ENCODE results near the gene CNPY1.

CNPY1 gene

DNA sequence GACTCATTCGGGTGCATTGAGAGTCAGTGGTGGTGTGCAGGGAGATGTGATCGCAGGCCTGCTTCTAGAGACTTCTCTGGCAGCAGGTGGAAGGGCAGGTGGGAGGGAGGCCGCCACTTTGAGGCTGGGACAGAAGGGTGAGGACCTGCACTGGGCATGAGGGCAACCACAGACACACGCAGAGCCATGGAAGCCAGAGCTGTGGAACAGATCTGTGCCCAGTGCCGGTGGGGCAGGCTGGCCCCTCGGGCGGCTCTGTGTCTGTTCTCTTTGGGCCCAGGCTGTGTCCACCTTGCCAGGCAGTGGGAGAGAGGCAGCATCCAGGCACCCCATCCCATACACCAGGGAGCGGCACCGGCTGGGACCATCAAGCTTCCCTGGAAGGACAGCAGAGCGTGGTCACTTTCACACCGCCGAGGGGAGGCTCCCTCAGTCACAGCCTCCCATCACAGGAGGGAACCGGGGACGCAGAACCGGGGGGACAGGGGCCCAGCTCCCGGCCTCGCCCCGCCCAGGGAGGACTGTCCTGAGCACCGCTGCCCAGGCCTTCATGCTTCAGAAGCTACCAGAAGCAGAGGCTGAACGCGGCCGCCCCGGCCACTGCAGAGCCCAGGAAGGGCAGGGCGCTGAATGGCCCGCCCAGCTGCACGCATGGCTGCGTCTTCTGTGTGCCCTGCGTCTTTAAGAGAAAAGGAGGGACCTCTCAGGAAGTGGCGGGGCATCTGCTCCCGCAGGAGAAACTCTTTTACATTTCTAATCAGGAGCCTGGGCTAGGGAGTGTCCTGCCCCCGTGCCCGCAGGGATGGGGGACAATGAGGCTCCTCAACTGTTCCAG is 56.3 kb downstream of the CNPY1 start:
- no peak overlapping the region for H3K27ac ChIP-seq
- TF ChIP-seq, protein P1, sequence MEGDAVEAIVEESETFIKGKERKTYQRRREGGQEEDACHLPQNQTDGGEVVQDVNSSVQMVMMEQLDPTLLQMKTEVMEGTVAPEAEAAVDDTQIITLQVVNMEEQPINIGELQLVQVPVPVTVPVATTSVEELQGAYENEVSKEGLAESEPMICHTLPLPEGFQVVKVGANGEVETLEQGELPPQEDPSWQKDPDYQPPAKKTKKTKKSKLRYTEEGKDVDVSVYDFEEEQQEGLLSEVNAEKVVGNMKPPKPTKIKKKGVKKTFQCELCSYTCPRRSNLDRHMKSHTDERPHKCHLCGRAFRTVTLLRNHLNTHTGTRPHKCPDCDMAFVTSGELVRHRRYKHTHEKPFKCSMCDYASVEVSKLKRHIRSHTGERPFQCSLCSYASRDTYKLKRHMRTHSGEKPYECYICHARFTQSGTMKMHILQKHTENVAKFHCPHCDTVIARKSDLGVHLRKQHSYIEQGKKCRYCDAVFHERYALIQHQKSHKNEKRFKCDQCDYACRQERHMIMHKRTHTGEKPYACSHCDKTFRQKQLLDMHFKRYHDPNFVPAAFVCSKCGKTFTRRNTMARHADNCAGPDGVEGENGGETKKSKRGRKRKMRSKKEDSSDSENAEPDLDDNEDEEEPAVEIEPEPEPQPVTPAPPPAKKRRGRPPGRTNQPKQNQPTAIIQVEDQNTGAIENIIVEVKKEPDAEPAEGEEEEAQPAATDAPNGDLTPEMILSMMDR (conservative IDR thresholded peaks at IDR 0.05): no peak
- no peak for TF ChIP-seq ZFX (IDR thresholded peaks at IDR 0.05)

DNA sequence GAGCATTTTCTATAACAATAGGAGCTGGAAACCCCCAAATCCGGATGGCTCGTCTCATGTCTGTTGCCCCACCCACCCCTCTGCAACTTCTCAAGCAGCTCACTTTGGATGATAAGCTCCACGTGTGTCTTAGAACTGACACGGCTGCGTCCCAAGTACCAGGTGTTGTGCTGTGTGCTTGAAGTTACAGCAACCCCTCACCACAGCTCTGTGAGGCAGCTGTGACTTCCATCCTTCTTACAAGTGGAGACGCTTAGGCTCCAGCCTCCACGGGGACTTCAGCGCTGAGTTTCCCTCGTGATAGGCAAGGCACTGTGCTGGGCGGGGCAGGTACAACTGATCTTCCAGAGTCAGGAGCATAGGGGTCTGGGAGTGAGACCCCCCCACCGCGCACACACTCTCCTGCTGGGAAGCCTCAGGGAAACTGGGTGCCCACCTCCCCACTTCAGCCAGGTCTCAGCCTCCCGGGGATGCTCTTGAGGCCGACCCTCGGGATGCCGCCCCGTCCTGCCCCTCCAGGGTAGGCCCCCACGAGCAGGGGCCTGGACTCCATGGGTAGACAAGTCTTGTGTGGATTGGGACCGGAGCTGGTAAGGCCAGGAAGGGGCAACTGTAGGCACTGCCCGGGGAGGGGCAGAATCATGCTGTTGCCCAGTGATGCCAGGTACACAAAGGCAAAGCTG is 57.1 kb downstream of the CNPY1 start:
- no peak overlapping the region for H3K27ac ChIP-seq
- no peak for TF ChIP-seq ZFX (IDR thresholded peaks at IDR 0.05)
- TF ChIP-seq, protein P1 (conservative IDR thresholded peaks at IDR 0.05): no peak

DNA sequence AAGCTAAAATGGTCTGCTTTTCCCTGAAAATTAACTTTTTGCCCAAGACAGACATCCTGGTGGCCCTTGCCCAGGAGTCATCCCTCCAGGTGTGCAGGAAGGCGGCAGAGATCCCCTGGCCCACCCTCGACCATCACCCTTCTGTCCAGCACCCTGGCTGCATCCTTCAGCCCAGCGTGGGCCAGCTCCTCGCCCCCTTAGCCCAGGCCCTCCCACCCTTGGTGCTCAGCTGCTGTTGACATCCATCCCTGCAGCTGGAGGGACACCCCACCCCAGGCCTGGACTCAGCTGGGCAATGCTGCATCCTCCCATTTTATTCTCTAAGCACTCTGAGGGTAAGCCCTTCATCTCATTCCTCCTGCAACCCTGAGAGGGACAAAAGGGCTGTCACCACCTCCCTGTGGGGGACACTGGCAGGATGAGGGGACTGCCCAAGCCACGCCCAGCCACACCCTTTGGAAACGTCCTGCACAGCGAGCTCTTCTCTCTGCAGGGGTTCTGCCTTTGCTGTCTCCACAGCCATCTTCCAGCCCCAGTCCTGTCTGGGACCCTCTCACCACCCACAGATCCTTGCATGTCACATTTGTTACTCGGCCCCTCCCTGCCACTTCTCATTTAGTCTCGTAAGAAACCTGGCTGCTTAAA is 57.8 kb downstream of the CNPY1 start:
- H3K27ac ChIP-seq: no peak overlapping the region
- TF ChIP-seq, protein P1 (conservative IDR thresholded peaks at IDR 0.05): no peak
- no peak for TF ChIP-seq ZFX (IDR thresholded peaks at IDR 0.05)

DNA sequence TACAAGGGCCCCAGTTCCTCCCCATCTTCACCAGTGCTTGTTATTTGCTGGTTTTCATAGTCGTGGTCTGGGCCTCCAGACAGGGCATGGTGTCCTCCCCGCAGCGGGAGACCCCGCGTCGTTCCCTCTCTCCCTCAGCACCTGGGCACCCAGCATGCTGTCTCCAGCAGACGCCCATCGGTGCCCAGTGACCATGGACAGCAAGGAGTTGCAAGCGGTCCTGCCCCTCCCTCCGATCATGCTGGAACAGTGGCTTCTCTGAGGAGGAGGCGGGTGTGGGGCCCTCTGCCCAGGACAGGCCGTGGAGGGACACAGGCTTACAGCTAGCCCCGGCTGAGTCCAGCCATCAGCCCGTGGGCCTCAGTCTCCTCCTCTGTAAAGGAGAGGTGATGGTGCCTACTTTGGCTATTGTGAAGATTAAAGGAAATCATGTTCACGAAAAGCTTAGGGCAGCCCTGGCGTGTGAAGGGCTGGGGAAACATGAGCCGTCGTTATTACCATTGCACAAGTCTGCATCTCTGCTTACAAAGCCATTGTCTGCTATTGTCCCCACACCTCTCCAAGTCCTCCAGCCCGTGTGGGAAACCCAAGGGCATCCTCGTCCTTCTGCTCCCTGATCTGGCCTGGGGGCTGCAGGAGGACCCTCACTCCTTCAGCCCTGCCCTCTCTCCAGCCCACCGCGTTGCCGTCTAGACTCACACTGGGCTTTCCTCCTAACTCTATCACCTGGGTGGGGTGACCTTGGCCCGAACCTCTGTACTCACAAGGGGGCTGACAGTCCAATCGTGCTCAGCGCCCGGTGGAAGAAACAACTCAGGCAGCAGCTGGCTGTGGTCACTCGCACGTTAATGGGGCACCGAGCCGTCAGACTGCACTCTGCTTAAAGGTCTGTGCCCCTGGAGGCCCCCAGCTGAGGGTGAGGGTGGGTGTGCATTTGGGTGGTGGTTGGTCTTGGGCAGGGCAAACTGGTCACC is 58.6 kb downstream of the CNPY1 start:
- no peak for TF ChIP-seq ZFX (IDR thresholded peaks at IDR 0.05)
- H3K27ac ChIP-seq: no peak overlapping the region

DNA sequence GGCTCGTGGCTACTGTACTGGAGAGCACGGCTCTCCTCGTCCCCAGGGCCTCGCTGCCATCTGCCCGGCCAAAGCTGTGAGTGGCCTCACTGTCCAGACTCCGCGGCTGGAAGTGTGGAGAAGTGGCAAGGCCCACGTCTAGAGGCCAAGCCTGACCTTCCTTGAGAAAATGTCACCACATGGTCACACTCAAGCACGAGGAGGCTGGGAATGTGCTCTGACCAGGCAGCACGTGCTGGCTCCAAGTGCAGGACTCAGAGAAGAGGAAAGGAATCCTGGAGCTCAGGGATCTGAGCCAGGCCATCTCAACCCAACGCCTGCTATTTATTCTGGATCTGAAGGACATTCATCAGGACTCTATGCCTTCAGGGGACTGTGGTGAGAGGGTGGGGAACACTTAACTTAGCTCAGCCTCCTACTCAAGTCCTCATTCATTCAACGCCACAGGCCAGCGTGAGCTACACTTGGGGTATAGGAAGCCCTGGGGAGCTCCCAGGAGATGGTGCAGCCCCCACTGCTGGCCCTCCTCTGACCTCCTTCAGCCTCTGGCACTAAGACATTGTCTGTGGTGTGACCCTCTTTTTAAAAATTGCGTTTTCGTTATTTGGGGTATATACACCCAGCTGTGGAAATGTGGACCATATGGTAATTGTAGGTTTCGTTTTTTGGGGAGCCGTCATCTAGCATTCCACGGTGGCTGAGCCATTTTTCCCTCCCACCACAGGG is 59.4 kb downstream of the CNPY1 start:
- no peak for TF ChIP-seq ZFX (IDR thresholded peaks at IDR 0.05)
- TF ChIP-seq, protein P1 (conservative IDR thresholded peaks at IDR 0.05): no peak
- H3K27ac ChIP-seq: no peak overlapping the region

DNA sequence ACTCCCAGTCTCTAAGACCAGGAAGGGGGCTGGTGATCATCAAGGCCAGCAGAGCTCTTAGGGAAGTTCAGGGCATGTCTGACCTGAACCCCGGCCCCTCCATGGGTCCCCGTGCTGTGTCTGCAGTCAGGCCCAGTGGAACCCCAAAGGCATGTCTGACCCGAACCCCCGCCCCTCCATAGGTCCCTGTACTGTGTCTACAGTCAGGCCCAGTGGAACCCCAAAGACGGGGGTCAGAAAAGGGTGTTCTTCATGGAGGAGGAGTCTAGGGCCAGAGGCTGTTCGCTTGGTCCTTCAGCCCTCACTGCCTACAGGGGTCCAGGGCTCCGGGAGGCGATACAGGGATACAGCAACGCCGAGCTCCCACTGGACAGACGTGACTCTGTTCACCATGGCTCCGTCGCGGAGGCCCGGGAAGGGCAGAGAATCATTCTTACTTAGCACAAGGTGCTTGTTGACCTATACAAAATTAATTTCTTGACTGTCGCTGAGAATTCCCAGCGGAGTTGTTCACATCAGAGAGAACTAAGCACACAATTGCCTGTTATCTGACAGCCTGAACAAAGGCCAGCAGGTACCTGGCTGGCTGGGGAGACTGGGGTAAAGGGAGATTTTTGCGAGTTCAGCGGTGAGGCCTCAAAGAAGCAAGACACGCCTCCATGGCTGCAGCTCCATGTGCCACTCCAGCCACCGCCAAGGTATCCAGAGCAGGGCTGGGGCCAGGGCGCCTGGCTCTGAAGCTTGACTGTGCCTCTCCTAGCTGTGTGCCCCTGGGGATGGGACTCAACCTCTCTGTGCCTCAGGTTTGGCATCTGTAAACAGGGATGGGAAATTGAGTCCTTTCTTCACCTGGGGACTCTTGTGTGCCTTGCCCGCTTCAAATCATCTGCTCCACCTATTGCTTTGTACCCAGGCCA is 61.6 kb downstream of the CNPY1 start:
- no peak overlapping the region for H3K27ac ChIP-seq
- TF ChIP-seq, protein P1 (conservative IDR thresholded peaks at IDR 0.05): no peak
- TF ChIP-seq ZFX (IDR thresholded peaks at IDR 0.05): no peak

Measured in C4-2B (cell line).